HUES6 (cell line): ENCODE results near the gene MRGPRD.
"Not testable (repeated sequence)": the region's sequence is repeated elsewhere in the genome, so short reads cannot be mapped to it uniquely, and the experiment has no call there.

ENCODE experiments used
- H3K27ac ChIP-seq: 2 replicates; pipeline ENCODE4 v1.7.0; 2013; ENCODE audit warnings: low read depth, mild to moderate bottlenecking, low read length, inconsistent platforms
- H3K27me3 ChIP-seq: 2 replicates; pipeline ENCODE4 v1.6.1; 2013; ENCODE audit warnings: low read length; ENCODE audit not compliant: control insufficient read depth, insufficient read depth
- H3K36me3 ChIP-seq: 2 replicates; pipeline ENCODE4 v1.6.1; 2013; ENCODE audit warnings: low read length; ENCODE audit not compliant: control insufficient read depth, insufficient read depth
- H3K4me1 ChIP-seq: 2 replicates; pipeline ENCODE4 v1.6.1; 2013; ENCODE audit warnings: low read length; ENCODE audit not compliant: control insufficient read depth, insufficient read depth
- H3K4me3 ChIP-seq: 2 replicates; pipeline ENCODE4 v1.5.1; 2013; ENCODE audit warnings: low read depth, low read length
- H3K9ac ChIP-seq: one replicate; pipeline ENCODE4 v1.6.1; 2013; ENCODE audit warnings: mild to moderate bottlenecking, low read length
- H3K9me3 ChIP-seq: 2 replicates; pipeline ENCODE4 v1.6.1; 2013; ENCODE audit warnings: low read depth, low read length; ENCODE audit not compliant: control insufficient read depth, insufficient read depth

Gene MRGPRD

GRCh38 chr11:68976563-68976962, 4.2 kb downstream of the MRGPRD start:
- no peaks in the 10 kb centered on the region for H3K36me3 ChIP-seq
- H3K9me3 ChIP-seq: peaks cover 7% of the 10 kb centered on the region; the same call in 1 of the 2 replicates
- H3K27ac ChIP-seq: no peak overlapping the region
- H3K4me1 ChIP-seq: peaks cover 9% of the 10 kb centered on the region
- no peak overlapping the region for H3K9ac ChIP-seq
- no peak overlapping the region for H3K4me3 ChIP-seq
- H3K27me3 ChIP-seq: no peaks in the 10 kb centered on the region

- no peaks in the 10 kb centered on the region for H3K36me3 ChIP-seq
- H3K4me1 ChIP-seq: peaks cover 9% of the 10 kb centered on the region
- H3K9ac ChIP-seq: no peak overlapping the region
- peaks cover 7% of the 10 kb centered on the region; the same call in 1 of the 2 replicates for H3K9me3 ChIP-seq
- H3K27me3 ChIP-seq: no peaks in the 10 kb centered on the region
- no peak overlapping the region for H3K4me3 ChIP-seq
- no peak overlapping the region for H3K27ac ChIP-seq
These were observed 4.7 kb downstream of the MRGPRD start for GRCh38 chr11:68976095-68976494.

- Histone ChIP-seq H3K27me3 (no peaks in the 10 kb centered on the region), H3K9ac (no peak overlapping the region), H3K4me1 (peaks cover 4% of the 10 kb centered on the region; the same call in 1 of the 2 replicates), H3K4me3 (no peak overlapping the region), H3K36me3 (no peaks in the 10 kb centered on the region), H3K27ac (no peak overlapping the region), H3K9me3 (peaks cover 7% of the 10 kb centered on the region; the same call in 1 of the 2 replicates)
These were observed 6.2 kb downstream of the MRGPRD start for GRCh38 chr11:68974421-68975194.

- not testable (repeated sequence) for H3K27ac ChIP-seq, H3K4me1 ChIP-seq, H3K4me3 ChIP-seq, H3K9me3 ChIP-seq, H3K27me3 ChIP-seq, H3K9ac ChIP-seq, H3K36me3 ChIP-seq
These were observed 7.1 kb downstream of the MRGPRD start for GRCh38 chr11:68973706-68974105.

- Histone ChIP-seq H3K27ac (no peak overlapping the region), H3K4me1 (peaks cover 2% of the 10 kb centered on the region; the same call in 1 of the 2 replicates), H3K27me3 (no peaks in the 10 kb centered on the region), H3K4me3 (no peak overlapping the region), H3K9me3 (peaks cover 7% of the 10 kb centered on the region; the same call in 1 of the 2 replicates), H3K36me3 (no peaks in the 10 kb centered on the region), H3K9ac (no peak overlapping the region)
These were observed 7.6 kb downstream of the MRGPRD start for GRCh38 chr11:68973219-68973618.

GRCh38 chr11:68970921-68971636, 9.7 kb downstream of the MRGPRD start:
- no peaks in the 10 kb centered on the region for H3K27me3 ChIP-seq

GRCh38 chr11:68969386-68969785, 11.4 kb downstream of the MRGPRD start:
- peaks cover 2% of the 10 kb centered on the region; the same call in 1 of the 2 replicates for H3K9me3 ChIP-seq
- H3K27ac ChIP-seq: no peak overlapping the region
- peaks cover 2% of the 10 kb centered on the region; the same call in 1 of the 2 replicates for H3K4me1 ChIP-seq
- no peaks in the 10 kb centered on the region for H3K36me3 ChIP-seq
- no peak overlapping the region for H3K4me3 ChIP-seq
- no peaks in the 10 kb centered on the region for H3K27me3 ChIP-seq
- H3K9ac ChIP-seq: no peak overlapping the region

More at GRCh38 chr11:68970921-68971636, 9.7 kb downstream of the MRGPRD start:
- Histone ChIP-seq H3K4me3 (no peak overlapping the region), H3K36me3 (no peaks in the 10 kb centered on the region), H3K27ac (no peak overlapping the region), H3K4me1 (peaks cover 2% of the 10 kb centered on the region; the same call in 1 of the 2 replicates), H3K9ac (no peak overlapping the region), H3K9me3 (peaks cover 7% of the 10 kb centered on the region; the same call in 1 of the 2 replicates)

- no peaks in the 10 kb centered on the region for H3K27me3 ChIP-seq
- no peak overlapping the region for H3K27ac ChIP-seq
- H3K4me3 ChIP-seq: no peak overlapping the region
- H3K9ac ChIP-seq: no peak overlapping the region
- H3K4me1 ChIP-seq: peaks cover 2% of the 10 kb centered on the region; the same call in 1 of the 2 replicates
- H3K9me3 ChIP-seq: peaks cover 5% of the 10 kb centered on the region; the same call in 1 of the 2 replicates
- H3K36me3 ChIP-seq: no peaks in the 10 kb centered on the region
These were observed 12.2 kb downstream of the MRGPRD start for GRCh38 chr11:68968306-68969250.

GRCh38 chr11:68966894-68967780, 13.6 kb downstream of the MRGPRD start:
- H3K9me3 ChIP-seq: peaks cover 5% of the 10 kb centered on the region; the same call in 1 of the 2 replicates
- H3K36me3 ChIP-seq: no peaks in the 10 kb centered on the region
- H3K4me3 ChIP-seq: no peak overlapping the region
- H3K4me1 ChIP-seq: peaks cover 2% of the 10 kb centered on the region; the same call in 1 of the 2 replicates
- no peak overlapping the region for H3K9ac ChIP-seq
- no peaks in the 10 kb centered on the region for H3K27me3 ChIP-seq
- no peak overlapping the region for H3K27ac ChIP-seq
